Measurements from ENCODE around the gene ISOC1. TPM values are rescaled to one million over a fixed set of nuclear protein-coding genes. Genes with fewer than 3 reads are reported as not detected.

Gene ISOC1
- total RNA-seq, 1 experiment from 2014 or later: 21.0 TPM

- peak; percentile 35 for DNase-seq (ENCODE audit: low read depth)
These were observed 663 bp downstream of the ISOC1 start for GRCh38 chr5:129094924-129095899.

DNA sequence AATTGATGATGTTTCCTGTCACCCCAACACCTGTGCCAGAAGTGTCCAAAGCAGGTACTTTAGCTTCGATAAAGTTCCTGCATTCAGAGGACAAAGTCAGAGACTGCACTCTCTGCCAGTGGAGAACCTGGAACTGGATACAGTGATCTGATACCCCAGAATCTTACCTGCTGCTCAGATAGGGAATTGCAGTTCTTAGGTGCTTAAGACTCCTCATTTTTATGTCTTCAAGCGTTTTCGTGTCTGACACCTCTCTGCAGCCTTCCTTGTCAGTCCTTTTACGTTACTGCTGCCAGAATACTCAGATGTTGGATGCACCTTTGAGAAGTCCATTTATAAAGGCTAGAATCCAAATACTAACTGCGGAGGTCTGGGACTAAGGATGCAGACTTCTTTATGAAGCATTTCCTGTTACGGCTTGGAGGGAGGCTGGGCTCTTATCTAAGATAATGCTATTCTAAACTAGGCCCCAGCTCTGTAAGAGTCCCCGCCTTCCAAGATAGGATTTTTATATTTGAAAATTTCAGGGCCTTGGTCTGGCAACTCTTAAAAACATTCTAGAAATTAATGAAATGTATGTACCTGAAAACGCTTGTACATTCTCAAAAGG is 1.9 kb downstream of the ISOC1 start:
- DNase-seq (ENCODE audit: low read depth): no peak

DNA sequence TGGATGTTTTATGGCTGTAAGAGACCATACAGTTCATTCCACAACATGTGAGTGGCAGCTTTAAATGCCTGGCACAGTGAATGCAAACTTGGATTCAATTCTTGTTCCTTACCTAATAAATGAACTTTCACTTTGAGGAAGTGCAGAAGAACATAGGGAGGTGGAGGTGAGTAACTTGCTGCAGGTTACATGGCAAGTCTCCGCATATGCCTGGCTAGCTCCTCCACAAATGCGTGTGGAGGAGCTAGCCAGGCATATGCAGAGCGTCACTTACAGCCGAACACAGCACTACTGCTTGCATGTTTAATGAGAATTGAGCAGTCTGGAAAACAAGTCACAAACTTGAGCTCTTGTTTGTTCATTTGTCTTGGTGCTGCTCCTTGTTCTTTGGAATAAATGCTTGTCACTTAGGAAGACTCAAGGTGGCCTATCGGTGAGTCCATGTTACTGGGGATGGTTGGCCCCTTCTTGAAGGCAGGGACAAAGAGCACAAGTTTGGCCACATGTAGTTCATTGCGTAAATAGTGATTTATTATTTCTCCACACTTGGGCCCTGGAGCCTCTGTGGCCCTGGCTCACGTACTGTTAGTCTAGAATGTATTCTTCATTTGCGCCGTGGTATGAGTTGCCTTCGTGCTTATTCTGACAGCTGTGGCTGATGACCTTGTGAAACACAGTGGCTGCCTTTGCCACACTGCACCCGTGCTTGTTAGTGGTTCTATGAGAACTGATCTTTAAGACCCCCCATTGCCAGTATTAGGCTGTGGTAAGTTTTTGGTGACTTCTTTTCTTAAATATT is 3.1 kb downstream of the ISOC1 start:
- no peak for DNase-seq (ENCODE audit: low read depth)

- DNase-seq (ENCODE audit: low read depth): no peak
These were observed 4.1 kb downstream of the ISOC1 start for GRCh38 chr5:129098488-129099183.

- no peak for DNase-seq (ENCODE audit: low read depth)
These were observed 4.6 kb downstream of the ISOC1 start for GRCh38 chr5:129099184-129099569.

GRCh38 chr5:129101794-129102193 is 7.2 kb downstream of the ISOC1 start:
- no peak for DNase-seq (ENCODE audit: low read depth)

- DNase-seq (ENCODE audit: low read depth): no peak
These were observed 8.8 kb downstream of the ISOC1 start for GRCh38 chr5:129103397-129103796.

DNA sequence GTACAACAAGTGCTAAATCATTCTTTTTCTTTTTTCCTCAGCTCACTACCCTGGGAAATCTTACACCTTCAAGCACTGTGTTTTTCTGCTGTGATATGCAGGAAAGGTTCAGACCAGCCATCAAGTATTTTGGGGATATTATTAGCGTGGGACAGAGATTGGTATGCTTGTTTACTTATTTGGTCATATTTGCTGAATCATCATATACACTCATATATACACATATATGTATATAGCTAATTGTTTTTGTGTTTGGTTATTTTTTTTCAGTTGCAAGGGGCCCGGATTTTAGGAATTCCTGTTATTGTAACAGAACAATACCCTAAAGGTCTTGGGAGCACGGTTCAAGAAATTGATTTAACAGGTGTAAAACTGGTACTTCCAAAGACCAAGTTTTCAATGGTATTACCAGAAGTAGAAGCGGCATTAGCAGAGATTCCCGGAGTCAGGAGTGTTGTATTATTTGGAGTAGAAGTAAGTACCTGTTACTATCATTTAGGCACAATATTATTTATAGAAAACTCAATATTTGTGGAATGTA is 10.4 kb downstream of the ISOC1 start:
- no peak for DNase-seq (ENCODE audit: low read depth)

DNA sequence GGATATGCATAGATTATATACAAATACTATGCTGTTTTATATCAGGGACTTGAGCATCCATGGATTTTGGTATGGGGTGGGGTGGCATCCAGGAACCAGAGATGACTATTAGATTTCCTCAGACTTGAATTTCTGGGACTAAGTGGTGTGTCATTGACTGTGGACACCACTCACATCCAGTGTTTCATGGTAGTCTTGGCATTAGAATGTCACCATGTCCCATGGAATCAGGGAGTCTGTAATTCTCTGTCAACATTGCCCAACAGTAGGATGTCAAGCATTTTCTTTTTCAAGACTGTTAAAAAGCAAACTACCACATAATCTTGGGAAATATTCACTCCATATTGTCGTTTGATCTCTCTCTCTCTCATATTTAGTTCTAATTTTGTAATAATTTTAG is 13.1 kb downstream of the ISOC1 start:
- no peak for DNase-seq (ENCODE audit: low read depth)

DNA sequence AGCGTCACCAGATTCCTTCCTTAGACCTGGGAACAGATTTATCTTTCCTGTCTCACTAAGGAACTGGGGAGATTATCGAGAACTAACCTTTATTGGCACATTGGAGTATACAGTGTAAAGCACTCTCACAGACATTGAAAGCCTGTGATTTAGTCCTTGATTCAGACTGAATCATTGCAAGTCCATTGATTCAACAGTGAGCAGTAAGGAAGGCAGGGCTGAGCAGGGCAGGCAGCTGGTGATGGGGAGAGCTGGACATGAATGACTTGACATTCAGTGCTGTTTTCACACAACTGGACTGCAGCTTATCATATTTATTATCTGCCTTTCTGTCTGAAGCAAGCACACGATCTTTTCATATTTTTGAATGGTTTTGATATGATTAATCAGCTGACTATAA is 16.2 kb downstream of the ISOC1 start:
- DNase-seq (ENCODE audit: low read depth): no peak

GRCh38 chr5:129111351-129111750 is 16.8 kb downstream of the ISOC1 start:
- DNase-seq (ENCODE audit: low read depth): no peak

DNA sequence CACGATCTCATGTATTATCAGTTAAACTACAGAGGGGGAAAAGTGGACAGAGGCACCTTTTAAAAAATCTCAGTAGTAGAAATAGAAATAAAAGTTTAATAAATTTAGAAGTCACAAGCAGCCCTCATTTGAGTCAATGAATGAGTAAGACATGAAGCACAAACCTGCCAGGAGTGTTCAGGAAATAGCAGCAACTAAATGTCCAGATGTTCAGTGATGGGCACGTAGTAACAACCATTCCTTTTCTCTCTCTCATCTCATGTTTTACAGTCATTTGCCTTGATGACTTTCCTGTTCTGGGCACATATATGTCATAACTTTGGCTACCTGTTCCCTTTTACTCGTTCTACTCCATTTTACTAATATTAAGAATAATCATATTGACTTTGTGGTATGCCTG is 17.7 kb downstream of the ISOC1 start:
- DNase-seq (ENCODE audit: low read depth): no peak

- no peak for DNase-seq (ENCODE audit: low read depth)
These were observed 19.3 kb downstream of the ISOC1 start for GRCh38 chr5:129113867-129114266.

DNA sequence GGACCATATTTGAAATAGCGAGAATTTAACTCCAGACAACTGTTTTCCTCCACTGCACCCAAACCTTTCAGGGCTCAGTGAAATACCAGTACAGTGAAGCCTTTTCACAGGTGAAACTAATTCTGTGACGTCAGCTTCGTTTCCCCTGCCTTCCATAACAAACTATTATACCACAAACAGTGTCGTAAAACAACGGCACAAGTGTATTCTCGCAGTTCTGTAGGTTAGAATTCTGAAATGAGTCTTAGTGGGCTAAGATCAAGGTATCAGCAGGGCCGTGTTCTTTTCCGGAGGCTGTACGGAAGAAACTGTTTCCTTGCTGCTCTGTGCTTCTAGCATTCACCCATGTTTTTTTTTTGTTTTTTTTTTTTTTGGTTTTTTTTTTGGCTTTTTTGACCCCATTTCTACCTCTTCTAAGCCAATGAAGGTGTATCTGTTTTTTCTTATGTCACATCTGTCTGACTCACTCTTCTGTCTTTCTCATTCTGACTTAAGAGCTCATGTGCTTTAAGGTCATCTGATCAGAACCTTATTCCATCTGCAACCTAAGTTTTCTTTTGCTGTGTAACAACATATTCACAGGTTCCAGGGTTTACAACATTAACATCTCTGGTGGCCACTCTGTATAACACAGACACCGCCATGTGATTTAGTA is 20.1 kb downstream of the ISOC1 start:
- no peak for DNase-seq (ENCODE audit: low read depth)

DNA sequence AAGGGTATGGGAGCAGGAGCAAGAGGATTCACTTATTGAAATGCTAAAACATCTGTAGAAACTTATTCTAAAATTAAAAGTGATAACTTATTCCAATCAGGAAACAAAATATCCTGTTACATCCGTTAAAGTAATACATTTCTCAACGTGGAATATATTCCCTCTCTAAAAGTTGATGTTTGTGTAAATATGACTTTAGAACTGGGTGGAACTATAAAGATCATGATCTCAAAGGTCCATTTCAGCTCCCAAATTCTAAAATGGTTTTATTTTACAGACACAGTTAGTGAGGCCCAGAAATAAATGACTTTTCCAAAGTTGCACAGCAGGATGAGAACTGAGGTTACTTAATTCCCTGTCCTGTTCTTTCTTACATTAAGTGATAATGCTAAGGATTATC is 21.1 kb downstream of the ISOC1 start:
- no peak for DNase-seq (ENCODE audit: low read depth)

DNA sequence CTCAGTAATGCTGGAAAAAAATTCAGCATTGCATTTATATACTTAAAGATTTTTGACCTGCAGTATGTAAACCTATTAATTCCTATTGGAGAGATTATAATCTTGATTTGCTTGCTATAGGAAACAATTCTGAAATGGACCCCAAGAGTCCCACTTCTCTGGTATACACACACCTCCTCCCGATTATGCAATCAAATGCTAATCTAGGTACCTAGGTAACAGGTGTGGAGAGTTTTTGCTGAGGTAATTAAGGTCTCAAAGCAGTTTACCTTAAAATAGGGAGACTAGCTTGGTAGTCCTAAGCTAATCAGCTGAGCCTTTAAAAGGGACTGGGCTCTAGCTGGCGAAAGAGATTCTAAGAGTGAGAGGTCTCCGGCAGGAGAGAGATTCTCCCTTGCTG is 22.2 kb downstream of the ISOC1 start:
- DNase-seq (ENCODE audit: low read depth): no peak

DNA sequence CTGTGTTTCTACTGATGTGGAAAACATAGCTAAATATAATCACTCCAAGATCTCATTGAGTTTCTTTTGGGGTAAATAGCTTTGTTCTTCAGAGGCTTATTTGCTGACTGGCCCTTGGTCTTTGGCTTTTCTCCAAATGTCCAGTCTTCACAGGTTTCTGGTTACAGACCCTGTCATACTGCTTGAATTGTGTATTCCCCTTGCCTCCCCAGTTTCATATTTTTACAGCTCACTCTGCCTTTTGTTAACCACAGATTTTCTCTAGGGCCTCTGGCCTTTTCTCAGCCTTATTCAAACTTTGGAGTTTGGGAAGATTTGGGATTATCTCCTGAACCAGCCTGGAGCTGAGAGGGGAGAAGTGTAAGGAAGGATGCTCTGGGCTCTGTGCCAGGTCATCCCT is 23.9 kb downstream of the ISOC1 start:
- DNase-seq (ENCODE audit: low read depth): peak; percentile 15

GRCh38 chr5:129118826-129119225 is 24.3 kb downstream of the ISOC1 start:
- DNase-seq (ENCODE audit: low read depth): no peak

DNA sequence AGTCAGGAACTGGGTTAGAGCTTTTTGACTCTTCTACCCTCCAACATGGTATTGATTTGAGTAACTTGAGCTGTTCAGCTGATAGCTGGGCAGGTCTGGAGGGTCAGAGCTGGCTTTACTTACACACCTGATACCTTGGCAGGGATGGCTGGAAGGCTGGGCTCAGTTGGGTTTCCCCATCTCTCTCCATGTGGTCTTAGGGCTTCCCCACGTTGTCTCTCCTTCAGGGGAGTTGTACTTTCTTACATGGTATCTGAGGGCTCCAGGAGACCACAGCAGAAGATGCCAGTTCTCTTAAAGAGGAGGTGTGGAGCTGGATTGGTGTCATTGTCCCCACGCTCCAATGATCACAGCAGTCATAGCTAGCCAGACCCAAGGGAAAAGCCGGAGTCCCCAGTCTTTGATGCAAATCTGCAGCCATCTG is 25.6 kb downstream of the ISOC1 start:
- DNase-seq (ENCODE audit: low read depth): no peak

GRCh38 chr5:129122560-129122959 is 28.0 kb downstream of the ISOC1 start:
- no peak for DNase-seq (ENCODE audit: low read depth)

DNA sequence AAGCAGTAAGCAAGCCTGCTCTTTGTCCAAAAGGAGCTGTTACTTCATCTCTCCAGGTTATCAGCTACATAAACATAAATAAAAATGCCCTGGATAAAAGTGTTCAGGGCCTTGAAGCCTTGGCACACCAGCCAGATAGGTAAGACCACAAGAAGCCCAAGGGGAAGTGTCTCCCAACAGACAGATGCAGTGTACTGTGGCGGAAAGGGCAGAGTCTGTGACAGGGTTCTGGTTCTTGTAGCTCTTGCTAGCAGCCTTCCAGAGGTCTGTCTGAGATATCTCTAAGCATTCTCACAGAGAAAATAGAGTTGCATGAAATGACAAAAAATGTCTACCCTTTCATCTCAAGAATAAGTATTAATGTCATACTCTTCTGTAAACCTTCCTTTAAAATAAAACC is 30.1 kb downstream of the ISOC1 start:
- DNase-seq (ENCODE audit: low read depth): no peak
